GM18502 (cell line): Measurements from ENCODE around the gene TRIP6.
"Not testable (repeated sequence)": the region's sequence is repeated elsewhere in the genome, so short reads cannot be mapped to it uniquely, and the experiment has no call there.

Source experiments
- ATAC-seq: cut with Tn5 transposase; IDR thresholded peaks from one replicate; pipeline ENCODE4 v1.9.1; 2021; ENCODE audit warnings: mild to moderate bottlenecking; ENCODE audit not compliant: unreplicated experiment, poor library complexity

Gene TRIP6

DNA sequence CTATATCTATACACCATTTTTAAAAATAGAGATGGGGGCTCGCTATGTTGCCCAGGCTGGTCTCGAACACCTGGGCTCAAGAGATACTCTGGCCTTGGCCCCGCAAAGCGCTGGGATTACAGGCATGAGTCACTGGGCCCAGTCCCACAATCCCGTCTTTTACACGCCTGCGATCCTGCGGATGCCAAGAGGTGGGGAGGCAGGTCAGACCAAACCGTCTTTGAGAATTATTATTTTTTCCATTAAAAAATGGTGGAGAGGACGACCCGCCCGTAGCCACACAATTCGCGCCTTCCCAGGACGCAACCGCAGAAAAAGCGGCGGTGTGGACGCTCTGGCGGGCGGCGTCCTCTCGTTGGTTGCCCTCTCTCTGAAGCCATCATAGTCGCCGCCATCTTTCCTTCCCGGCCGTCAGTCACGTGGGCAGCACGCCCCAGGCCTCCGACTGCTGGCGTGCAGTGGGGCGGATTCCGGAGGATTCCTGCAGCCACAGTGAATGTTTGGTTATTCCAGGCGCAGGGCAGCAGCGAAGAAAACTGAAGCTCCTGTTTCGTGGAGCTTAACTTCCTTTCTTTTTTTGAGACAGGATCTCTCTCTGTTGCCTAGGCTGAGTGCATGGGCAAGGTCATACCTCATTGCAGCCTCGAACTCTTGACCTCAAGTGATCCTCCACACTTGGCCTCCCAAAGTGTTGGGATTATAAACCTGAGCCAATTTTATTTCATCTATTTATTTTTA, 29.9 kb upstream of the TRIP6 start:
- ATAC-seq: peak; percentile 68

DNA sequence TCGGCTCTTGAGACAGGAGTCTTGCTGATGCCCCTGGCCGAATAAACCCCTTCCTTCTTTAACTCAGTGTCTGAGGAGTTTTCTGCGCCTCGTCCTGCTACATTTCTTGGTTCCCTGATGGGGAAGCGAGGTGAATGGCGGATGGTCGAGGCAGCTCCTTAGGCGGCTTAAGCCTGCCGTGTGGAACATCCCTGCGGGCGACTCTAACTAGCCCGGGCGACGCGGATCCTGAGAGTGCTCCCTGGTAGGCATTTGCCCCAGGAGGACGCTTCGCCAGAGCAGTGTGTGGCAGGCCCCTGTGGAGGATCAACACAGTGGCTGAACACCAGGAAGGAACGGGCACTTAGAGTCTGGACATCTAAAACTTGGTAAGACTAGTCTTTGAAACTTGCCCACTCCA, 27.8 kb upstream of the TRIP6 start:
- ATAC-seq: no peak

DNA sequence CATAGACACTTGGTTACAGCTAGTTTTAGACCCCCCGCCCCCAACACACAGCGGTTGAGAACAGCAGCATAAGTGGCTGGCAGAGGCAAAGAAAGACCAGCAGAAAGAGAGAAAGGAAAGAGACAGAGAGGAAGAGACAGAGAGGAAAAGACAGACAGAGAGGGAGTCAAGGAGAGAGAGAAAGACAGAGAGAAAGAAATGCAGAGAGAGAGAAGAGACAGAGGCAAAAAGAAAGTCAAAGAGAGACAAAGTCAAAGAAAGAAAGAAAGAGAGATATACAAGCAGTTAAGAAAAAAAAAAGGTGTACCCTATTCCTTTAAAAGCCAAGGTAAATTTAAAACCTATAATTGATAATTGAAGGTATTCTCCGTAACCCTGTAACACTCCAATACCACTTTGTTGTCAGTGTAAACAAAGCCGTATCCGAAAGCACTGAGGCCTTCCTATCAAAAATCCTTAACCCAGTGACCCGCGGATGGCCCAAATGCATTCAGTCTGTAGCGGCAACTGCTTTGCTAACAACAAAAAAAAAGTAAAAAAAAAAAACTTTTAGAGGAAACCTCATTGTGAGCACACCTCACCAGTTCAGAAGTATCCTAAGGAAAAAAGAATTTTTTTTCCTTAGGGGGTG, 26.6 kb upstream of the TRIP6 start:
- no peak for ATAC-seq

DNA sequence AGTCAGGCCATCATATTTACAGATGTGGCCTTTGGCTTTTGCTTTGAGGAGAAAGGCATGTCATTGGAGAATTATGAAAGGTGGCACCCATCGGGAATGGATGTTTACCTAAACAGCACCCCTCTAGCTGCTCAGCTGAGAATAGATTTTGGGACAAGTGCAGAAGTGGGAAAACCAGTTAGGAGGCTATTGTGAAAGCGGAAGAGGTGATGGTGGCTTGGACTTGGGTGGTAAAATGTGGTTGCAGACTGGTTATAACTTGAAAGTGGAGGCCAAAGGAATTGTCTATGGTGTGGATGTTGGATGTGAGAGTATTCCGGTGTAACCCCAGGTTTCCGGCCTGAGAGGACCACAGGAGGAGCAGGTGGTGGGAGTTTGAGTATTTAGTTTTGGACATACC, 19.8 kb upstream of the TRIP6 start:
- no peak for ATAC-seq

DNA sequence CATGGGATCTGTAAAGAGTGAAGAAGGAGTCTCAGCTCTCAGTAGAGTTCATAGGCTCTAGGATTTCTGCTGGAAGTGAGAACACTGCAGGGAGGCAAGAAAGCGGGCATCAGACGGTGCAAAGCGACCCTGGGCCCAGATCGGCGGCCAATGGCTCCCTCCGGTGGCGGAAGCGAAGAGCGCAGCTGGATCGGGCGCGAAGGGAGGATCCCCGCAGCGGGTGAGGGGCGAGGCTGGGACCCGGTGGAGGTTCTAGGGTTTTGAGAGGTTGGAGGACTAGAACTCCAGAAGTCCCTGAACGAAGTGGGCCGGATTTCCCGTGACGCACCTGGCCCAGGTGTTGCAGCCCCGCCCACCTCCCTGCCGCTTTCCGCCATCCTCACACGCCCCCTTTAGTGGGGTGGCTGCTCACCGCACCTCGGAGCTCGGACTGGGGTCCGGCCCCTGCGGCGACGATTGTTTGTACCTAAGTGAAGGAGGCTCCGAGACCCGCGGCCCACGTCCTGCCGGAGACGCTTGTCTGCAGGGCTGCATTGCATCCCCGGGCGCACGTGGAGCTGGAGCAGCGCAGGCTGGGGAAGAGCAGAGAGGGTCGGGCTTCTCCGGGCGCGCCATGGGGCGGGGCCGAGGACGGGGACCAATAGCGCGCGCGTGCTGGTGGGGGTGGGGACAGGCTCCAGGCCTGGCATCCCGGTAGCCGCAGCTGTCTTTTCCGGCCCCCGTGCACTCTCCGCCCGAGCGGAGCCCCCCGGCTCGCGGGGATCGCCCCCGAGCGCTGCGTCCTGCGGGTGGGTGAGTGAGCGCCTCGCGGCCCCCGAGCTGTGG, 14.9 kb upstream of the TRIP6 start, which contains the start of gene SLC12A9:
Gene SLC12A9, plus strand, starts transcription at position 666 of the 825 bp plus-strand sequence. CDS start 1,485 bp downstream, outside the sequence.
- peak; percentile 93 for ATAC-seq

DNA sequence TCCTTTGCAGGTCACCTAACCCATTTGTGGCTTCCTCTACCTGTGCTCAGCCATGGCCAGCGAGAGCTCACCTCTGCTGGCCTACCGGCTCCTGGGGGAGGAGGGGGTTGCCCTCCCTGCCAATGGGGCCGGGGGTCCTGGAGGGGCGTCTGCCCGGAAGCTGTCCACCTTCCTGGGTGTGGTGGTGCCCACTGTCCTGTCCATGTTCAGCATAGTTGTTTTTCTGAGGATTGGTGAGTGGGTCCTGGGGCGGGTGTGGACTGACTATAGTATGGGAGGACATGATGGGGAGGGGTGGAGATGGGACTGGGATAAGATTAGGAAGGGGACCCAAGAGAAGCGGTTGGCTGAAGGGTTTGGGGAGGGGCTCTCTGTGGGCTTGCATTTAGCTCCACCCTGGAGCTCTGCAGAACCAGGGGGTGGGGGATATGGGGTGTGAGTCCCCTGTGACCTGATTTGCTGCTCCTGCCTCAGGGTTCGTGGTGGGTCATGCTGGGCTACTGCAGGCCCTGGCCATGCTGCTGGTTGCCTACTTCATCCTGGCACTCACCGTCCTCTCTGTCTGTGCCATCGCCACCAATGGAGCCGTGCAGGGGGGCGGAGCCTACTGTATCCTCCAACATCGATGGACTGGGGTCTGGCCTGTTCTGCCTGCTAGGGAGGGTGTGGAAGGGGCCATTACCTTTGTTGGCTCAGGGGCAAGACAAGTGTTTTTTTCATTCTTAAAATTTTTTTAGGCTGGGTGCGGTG, 12.9 kb upstream of the TRIP6 start:
- no peak for ATAC-seq

DNA sequence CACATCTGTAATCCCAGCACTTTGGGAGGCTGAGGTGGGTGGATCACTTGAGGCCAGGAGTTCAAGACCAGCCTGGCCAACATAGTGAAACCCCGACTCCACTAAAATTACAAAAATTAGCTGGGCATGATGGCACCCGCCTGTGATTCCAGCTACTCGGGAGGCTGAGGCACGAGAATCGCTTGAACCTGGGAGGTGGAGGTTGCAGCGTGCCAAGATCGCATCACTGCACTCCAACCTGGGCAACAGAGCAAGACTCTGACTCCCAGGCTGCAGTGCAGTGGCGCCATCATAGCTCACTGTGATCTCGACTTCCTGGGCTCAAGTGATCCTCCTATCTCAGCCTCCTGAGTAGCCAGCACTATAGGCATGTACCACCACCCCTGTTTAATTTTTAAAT, 12.3 kb upstream of the TRIP6 start:
- ATAC-seq: not testable (repeated sequence)

DNA sequence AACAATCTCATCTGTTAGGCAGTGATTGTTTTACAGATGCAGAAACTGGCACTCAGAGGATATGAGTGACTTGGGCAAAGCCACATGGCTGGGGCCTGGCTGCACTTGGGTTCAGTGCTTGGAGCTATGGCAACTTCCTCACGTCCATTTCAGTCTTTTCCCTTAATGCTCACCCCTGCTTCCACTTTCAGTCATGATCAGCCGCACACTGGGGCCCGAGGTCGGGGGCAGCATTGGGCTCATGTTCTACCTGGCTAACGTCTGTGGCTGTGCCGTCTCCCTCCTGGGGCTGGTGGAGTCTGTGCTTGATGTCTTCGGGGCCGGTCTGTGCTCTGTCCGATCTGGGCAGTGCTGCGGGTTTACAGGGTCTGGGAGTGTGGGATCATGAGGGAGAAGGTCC, 11.7 kb upstream of the TRIP6 start:
- ATAC-seq: no peak

DNA sequence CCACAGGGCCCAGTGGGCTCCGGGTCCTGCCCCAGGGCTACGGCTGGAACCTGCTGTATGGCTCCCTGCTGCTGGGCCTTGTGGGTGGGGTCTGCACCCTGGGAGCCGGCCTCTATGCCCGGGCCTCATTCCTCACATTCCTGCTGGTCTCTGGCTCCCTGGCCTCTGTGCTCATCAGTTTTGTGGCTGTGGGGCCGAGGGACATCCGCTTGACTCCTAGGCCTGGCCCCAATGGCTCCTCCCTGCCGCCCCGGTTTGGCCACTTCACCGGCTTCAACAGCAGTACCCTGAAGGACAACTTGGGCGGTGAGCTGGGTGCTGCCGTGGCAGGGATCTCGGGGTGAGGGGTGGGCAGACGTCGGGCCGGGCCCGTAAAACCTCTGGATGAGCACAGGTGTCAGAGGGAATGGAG, 10.3 kb upstream of the TRIP6 start:
- ATAC-seq: no peak

DNA sequence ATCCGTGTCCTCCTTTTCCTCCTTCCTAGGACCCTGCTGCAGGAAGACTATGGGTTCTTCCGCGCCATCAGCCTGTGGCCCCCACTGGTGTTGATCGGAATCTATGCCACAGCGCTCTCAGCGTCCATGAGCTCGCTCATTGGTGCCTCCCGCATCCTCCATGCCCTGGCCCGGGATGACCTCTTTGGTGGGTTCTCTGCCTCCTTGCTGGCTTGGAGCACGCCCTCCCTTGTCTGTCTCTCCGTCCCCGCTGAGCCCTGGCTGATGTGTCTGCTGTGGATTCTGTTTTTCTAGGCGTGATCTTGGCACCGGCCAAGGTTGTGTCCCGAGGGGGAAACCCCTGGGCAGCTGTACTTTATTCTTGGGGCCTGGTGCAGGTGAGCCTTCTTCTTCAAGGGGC, 7.3 kb upstream of the TRIP6 start:
- ATAC-seq: no peak

DNA sequence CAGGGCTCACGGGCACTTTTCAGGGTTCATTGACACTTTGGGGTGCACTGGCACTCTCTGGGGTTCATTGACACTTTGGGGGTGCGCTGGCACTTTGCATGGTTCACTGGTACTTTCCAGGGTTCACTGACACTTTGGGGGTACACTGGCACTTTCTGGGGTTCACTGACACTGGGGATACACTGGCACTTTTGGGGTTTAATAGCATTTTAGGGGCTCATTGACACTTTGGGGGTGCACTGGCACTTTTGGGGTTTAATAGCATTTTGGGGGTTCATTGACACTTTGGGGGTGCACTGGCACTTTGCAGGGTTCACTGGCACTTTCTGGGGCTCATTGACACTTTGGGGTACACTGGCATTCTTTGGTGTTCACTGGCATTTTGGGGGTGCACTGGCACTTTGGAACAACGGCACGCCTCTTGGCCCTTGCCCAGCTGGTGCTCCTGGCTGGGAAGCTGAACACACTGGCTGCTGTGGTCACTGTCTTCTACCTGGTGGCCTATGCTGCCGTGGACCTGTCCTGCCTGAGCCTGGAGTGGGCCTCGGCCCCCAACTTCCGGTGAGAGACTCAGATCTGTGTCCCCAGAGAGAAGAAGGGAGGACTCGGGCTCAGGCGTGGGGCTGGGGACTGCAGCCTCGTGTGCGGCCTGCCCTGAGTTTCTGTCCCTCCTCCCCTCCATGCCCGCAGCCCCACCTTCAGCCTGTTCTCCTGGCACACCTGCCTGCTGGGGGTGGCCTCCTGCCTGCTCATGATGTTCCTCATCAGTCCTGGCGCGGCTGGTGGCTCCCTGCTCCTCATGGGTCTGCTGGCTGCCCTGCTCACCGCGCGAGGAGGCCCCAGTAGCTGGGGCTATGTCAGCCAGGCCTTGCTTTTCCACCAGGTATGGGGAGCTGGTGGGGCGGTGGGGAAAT, 6.2 kb upstream of the TRIP6 start:
- no peak for ATAC-seq

DNA sequence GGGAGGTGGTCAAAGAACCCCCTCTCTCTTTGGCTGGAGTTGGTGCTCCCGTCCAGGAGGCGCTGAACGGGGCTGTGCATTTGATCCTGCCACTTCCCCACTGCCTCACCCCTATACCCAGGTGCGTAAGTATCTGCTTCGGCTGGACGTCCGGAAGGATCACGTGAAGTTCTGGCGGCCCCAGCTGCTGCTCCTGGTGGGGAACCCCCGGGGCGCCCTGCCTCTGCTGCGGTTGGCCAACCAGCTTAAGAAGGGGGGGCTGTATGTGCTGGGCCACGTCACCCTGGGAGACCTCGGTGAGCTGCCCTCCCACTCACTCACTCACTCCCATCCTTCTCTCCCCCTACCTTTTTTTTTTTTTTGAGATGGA, 5.6 kb upstream of the TRIP6 start:
- no peak for ATAC-seq

DNA sequence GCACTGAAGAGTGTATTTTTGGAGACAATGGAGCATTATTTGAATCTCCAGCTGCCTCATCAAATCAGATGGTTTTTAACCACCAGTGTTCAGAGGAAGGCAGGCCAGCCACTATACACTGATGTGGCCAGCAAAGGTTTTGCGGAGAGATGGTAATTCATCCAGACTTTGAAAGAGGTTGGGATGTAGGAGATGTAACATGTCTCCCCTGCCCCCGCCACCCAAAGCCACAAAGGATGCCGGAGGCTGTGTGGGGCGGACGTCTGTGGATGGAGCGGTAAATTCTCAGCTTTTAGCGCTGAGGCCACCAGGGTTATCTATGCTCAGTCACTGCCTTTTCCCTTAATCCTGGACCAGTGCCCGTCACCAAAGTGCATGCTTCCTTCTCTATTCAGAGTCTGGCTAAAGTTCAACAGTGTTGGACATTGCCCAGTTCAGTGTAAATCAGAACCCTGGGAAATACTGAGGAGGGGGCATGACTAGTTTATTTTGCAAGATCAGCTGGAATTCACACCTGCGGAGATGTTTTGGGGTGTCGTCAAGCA, 3.7 kb upstream of the TRIP6 start:
- ATAC-seq: no peak

DNA sequence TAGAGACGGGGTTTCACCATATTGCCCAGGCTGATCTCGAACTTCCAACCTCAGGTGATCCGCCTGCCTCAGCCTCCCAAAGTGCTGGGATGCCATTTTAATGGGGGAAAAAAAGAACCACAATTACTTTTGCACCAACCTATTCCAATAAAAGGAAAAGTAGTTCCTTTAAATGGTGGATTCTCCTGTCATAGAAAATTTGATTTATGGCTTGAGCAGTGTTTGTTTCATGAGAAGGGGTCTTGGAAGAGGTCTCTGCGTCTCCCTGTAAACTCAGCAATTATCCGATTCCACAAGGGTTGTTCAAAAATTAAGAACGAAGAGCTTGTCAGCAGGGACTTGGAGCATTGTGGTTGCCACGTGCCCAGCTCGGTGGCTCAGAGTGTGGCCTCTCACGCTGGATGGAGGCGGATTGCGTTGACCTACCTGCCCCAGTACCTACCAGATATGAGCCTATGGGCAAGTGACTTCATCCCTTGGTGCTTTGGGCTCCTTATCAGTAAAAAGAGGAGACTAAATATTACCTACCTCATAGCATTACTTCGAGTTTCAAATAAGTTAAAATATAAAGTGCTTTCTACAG, 2.8 kb upstream of the TRIP6 start:
- ATAC-seq: no peak

DNA sequence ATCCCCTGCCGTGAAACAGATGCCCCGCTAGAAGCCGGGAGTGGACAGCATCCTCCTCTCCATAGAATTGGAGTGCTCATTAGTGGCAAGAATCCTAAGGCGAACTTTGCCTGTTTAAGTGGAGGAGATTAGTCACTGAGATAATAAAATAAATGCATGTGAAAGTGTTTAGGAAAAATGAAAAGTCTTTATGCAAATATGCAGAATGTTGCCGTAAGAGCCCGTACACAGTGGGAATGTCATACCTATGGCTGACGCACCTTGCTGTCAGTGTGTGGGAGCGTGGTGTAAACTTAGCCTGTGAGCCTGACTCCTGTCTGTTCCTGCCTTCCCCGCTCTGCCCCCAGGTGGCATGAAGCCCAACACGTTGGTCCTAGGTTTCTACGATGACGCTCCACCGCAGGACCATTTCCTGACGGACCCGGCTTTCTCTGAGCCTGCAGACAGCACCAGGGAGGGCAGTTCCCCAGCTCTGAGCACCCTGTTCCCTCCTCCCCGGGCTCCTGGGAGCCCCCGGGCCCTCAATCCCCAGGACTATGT, 1.7 kb upstream of the TRIP6 start:
- ATAC-seq: no peak

DNA sequence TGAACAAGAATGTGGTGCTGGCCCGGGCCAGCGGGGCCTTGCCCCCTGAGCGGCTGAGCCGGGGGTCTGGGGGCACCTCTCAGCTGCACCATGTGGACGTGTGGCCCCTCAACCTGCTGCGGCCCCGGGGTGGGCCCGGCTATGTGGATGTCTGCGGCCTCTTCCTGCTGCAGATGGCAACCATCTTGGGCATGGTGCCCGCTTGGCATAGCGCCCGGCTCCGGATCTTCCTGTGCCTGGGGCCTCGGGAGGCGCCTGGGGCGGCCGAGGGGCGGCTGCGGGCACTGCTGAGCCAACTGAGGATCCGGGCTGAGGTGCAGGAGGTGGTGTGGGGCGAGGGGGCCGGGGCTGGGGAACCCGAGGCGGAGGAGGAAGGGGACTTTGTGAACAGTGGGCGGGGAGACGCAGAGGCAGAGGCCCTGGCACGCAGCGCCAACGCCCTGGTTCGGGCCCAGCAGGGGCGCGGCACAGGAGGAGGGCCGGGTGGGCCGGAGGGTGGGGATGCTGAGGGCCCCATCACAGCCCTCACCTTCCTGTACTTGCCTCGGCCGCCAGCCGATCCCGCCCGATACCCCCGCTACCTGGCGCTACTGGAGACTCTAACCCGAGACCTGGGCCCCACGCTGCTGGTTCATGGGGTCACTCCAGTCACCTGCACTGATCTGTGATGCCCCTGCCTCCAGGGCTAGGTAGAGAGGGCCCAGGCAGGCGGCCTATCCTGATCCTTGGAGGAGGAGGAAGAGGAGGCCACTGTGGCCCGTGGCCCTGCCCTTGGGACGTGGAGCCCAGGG, 1.1 kb upstream of the TRIP6 start:
- ATAC-seq: no peak

DNA sequence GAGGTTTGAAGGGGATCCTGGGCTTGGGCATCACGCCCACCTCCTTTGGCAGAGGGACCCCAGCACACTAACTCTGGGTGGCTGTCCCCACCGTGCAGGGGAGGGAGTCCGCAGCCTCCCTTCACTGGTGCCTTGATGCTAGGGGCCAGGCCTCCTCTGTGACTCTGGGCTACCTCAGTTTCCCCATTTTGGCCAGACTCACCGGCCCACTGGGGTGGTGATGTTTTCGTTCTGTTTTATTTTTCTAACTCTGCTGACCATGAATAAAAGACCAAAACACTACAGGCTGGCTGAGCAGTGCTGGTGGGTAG, 503 bp upstream of the TRIP6 start:
- ATAC-seq: no peak
